ENCODE measurements around the gene TEDC1. TPM values are rescaled to one million over a fixed set of nuclear protein-coding genes. Genes with fewer than 3 reads are reported as not detected.

Gene TEDC1
- total RNA-seq, 1 experiment from 2014 or later, result 17.9 TPM

- TF ChIP-seq ZSCAN18 (CRISPR knock-in tag; IDR thresholded peaks at IDR 0.05), result no peak
- no peak for TF ChIP-seq ZNF532 (CRISPR knock-in tag; IDR thresholded peaks at IDR 0.05; ENCODE audit: borderline replicate concordance)
- TF ChIP-seq ERG (CRISPR knock-in tag; IDR thresholded peaks at IDR 0.05), result no peak
- no peak for TF ChIP-seq FOXK1 (CRISPR knock-in tag; IDR thresholded peaks at IDR 0.05)
- TF ChIP-seq MLX (CRISPR knock-in tag; IDR thresholded peaks at IDR 0.05), result no peak
These were observed 22.3 kb upstream of the TEDC1 start (continued) for GRCh38 chr14:105468621-105469241.

GRCh38 chr14:105469456-105470349 is 21.3 kb upstream of the TEDC1 start:
- POLR2A ChIA-PET, result no interaction called here
- Mint-ChIP-seq H3K4me1 (no peaks in the 10 kb centered on the region), H3K36me3 (no peaks in the 10 kb centered on the region), H3K9me3 (no peaks in the 10 kb centered on the region), H3K27me3 (ENCODE audit: low read depth) (no peaks in the 10 kb centered on the region), H3K4me3 (no peak overlapping the region), H3K27ac (no peak overlapping the region)
- CTCF ChIA-PET, result interaction anchor here (1.3 to 7.2 kb wide), 6 partner anchors 9 to 99 kb away, joined by 4 to 116 read pairs (median 12); partner anchors contain the start of gene TEDC1
- no peak for DNase-seq (ENCODE audit: low spot score)
- TF ChIP-seq MYBL2 (CRISPR knock-in tag; IDR thresholded peaks at IDR 0.05) (no peak), EMX1 (CRISPR knock-in tag; IDR thresholded peaks at IDR 0.05) (no peak)
- no peak for ATAC-seq

- TF ChIP-seq E2F4 (CRISPR knock-in tag; IDR thresholded peaks at IDR 0.05; ENCODE audit: borderline replicate concordance, low read depth) (no peak), ZBTB43 (CRISPR knock-in tag; IDR thresholded peaks at IDR 0.05) (no peak), FOXP1 (CRISPR knock-in tag; IDR thresholded peaks at IDR 0.05; ENCODE audit: borderline replicate concordance) (peak; percentile 42; the same call in 1 of the 2 replicates)
- ATAC-seq, result no peak
- Mint-ChIP-seq H3K36me3 (no peaks in the 10 kb centered on the region), H3K4me3 (no peak overlapping the region), H3K9me3 (no peaks in the 10 kb centered on the region), H3K27me3 (ENCODE audit: low read depth) (peaks cover 5% of the 10 kb centered on the region), H3K27ac (no peak overlapping the region), H3K4me1 (no peaks in the 10 kb centered on the region)
- ChIA-PET POLR2A (interaction anchor here (0.8 kb wide), 1 partner anchor 11 kb away, joined by 3 read pairs; no protein-coding TSS in a partner anchor), CTCF (interaction anchor here (0.5 to 7.2 kb wide), 18 partner anchors 8 to 376 kb away, joined by 3 to 116 read pairs (median 7); partner anchors contain the start of genes CRIP1 and TEDC1)
- no peak for DNase-seq (ENCODE audit: low spot score)
These were observed 20.4 kb upstream of the TEDC1 start for GRCh38 chr14:105470350-105471296.
